Stomach (tissue), 9 donors: ENCODE data around the gene DNM1. TPM values are rescaled to one million over a fixed set of nuclear protein-coding genes. Genes with fewer than 3 reads are reported as not detected.

Source experiments
- DNase-seq, 2 donors: peaks; one replicate each; pipeline versions ENCODE4 v3.0.0 to v3.0.0-alpha.2; 2013 to 2019
- H3K27ac ChIP-seq, 5 donors: fragments of 200-600 bp in 4 of 5; sonication (generic) in 4 of 5; one replicate each; pipeline ENCODE4 v1.5.1; 2013 to 2019; ENCODE audit warnings: mild to moderate bottlenecking in 1 of 5, moderate library complexity in 1 of 5
- H3K27me3 ChIP-seq, 3 donors: fragments of 200-600 bp; sonication (generic); one replicate each; pipeline ENCODE4 v1.5.1; 2017 to 2019; ENCODE audit warnings: mixed run types in 1 of 3
- H3K36me3 ChIP-seq, 4 donors: fragments of 200-600 bp; sonication (generic); 1 replicate in 3 of 4; 2 replicates in 1 of 4; pipeline ENCODE4 v1.5.1; 2016 to 2019
- H3K4me1 ChIP-seq, 4 donors: fragments of 200-600 bp; sonication (generic); one replicate each; pipeline ENCODE4 v1.5.1; 2016 to 2019
- H3K4me3 ChIP-seq, 4 donors: fragments of 200-600 bp; sonication (generic) in 3 of 4; one replicate each; pipeline ENCODE4 v1.5.1; 2016 to 2019; ENCODE audit warnings: mild to moderate bottlenecking in 1 of 4
- H3K9me3 ChIP-seq, 4 donors: fragments of 200-600 bp; sonication (generic); one replicate each; pipeline ENCODE4 v1.5.1; 2016 to 2019
- CTCF ChIP-seq, 7 experiments: fragments of 450-650 bp in 4 of 7; fragments of 200-600 bp in 3 of 7; sonication (generic) in 3 of 7; IDR thresholded peaks; one replicate each; pipeline ENCODE4 v1.5.1; 2016 to 2019; ENCODE audit warnings: antibody characterized with exemption in 7 of 7, control low read depth in 2 of 7, mild to moderate bottlenecking in 1 of 7
- EP300 ChIP-seq: sonication (generic); formaldehyde crosslinking; IDR thresholded peaks from one replicate; pipeline ENCODE4 v1.6.1; 2017; ENCODE audit warnings: antibody characterized with exemption
- POLR2A ChIP-seq, 4 donors: fragments of 450-650 bp; IDR thresholded peaks; one replicate each; pipeline ENCODE4 v1.6.1; 2016; ENCODE audit warnings: antibody characterized with exemption in 4 of 4, control low read depth in 2 of 4, mild to moderate bottlenecking in 1 of 4, moderate library complexity in 1 of 4
- POLR2AphosphoS5 ChIP-seq, 3 donors: sonication (generic); formaldehyde crosslinking; IDR thresholded peaks; one replicate each; pipeline ENCODE4 v1.6.1; 2016; ENCODE audit warnings: antibody characterized with exemption in 3 of 3
- WGBS, 5 donors: extraction: QIAGEN DNeasy Blood & Tissue Kit in 3 of 5; methylation state at CpG; one replicate each; pipeline versions ENCODE4 v1.1.5 to v1.1.7; 2013 to 2018; 5-methylcytosine and 5-hydroxymethylcytosine counted together
- intact Hi-C: fragments of 100-400 bp; cut with DNase I; formaldehyde crosslinking; loops from one replicate; pipeline ENCODE4 v1.15.1; 2023; ENCODE audit warnings: low total_unique reads
- polyA plus RNA-seq, 3 donors: library from polyadenylated mRNA; stranded (reverse); fragments of 200-250 nt; gene quantifications; one replicate each; pipeline ENCODE4 v1.2.3, GENCODE V29; 2013
- total RNA-seq, 5 donors: library from RNA; depleted of rRNA; stranded (reverse); fragments of >200 nt; gene quantifications; one replicate each; pipeline versions ENCODE4 v1.1.0 to v1.2.3, GENCODE V29; 2014 to 2016
- donor health status: healthy with polysubstance abuse.
- donor health status: Bipolar disorder and iron deficiency.
- donor health status: healthy.

DNM1 gene
- total and polyA plus RNA-seq, 8 donors = 2.3 to 60.8 (median 20.8) TPM

GRCh38 chr9:128185979-128186965 is 16.9 kb upstream of the DNM1 start:
- Histone ChIP-seq H3K36me3 (peaks cover 20 to 70% (median 67%) of the 10 kb centered on the region in 4 donors), H3K4me1 (peaks cover 10 to 19% (median 14%) of the 10 kb centered on the region in 4 donors), H3K9me3 (no peaks in the 10 kb centered on the region), H3K27ac (no peak overlapping the region), H3K4me3 (no peak overlapping the region), H3K27me3 (no peaks in the 10 kb centered on the region)
- no peak for DNase-seq
- intact Hi-C loops = no loop called here
- no peak for TF ChIP-seq EP300
- TF ChIP-seq CTCF (IDR thresholded peaks at IDR 0.05) = no peak
- no peak for TF ChIP-seq POLR2A (IDR thresholded peaks at IDR 0.05)
- no peak for TF ChIP-seq POLR2AphosphoS5 (IDR thresholded peaks at IDR 0.05)
- WGBS, 5 donors = 90 to 99% (median 94%) methylated on average over 11 of the region's 11 CpGs

DNA sequence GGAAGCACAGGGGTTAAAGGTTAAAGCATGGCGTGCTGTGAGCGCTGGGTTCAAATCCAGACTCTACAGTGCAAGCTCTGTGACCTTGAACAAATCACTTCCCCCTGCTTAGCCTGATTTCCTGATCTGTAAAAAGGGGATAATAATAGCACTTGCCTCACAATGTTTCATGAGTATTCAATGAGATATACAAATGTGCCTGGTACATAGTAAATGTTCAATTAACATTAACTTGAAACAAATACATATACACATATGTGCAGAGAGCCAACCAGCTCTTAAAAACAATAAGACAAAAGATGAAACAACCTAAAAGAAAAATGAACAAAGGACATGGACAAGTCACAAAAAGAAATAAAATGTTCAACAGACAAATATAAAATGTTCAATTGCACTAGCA is 15.8 kb upstream of the DNM1 start:
- Histone ChIP-seq H3K4me1 (peaks cover 10 to 25% (median 20%) of the 10 kb centered on the region in 4 donors), H3K27me3 (no peaks in the 10 kb centered on the region), H3K36me3 (peaks cover 20 to 68% (median 66%) of the 10 kb centered on the region in 4 donors), H3K4me3 (no peak overlapping the region), H3K27ac (no peak overlapping the region), H3K9me3 (no peaks in the 10 kb centered on the region)
- no peak for DNase-seq
- intact Hi-C loops = no loop called here
- no peak for TF ChIP-seq POLR2A (IDR thresholded peaks at IDR 0.05)
- TF ChIP-seq EP300 = no peak
- no peak for TF ChIP-seq POLR2AphosphoS5 (IDR thresholded peaks at IDR 0.05)
- TF ChIP-seq CTCF (IDR thresholded peaks at IDR 0.05) = no peak
- 93 to 100% (median 96%) methylated on average over 2 of the region's 2 CpGs for WGBS, 5 donors

DNA sequence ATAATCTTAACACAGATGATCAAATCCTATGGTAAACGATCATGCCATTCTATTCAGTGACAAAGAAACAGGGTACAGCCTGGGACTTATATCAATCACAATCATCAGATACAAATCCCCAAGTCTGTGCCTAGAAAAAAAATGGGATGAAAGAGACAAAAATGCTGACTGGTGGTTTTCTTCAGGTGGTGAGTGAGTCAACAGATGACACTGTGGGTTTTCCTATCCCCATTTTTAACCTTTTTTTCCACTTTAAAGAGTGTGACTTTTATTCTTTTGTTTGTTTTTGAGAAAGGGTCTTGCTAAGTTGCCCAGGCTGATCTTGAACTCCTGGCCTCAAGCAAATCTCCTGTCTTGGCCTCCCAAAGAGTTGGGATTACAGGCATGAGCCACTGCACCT is 15.0 kb upstream of the DNM1 start:
- no peaks in the 10 kb centered on the region for H3K27me3 ChIP-seq
- peaks cover 19 to 34% (median 28%) of the 10 kb centered on the region in 4 donors for H3K4me1 ChIP-seq
- H3K36me3 ChIP-seq = peaks cover 17 to 60% (median 58%) of the 10 kb centered on the region in 4 donors
- no peaks in the 10 kb centered on the region for H3K9me3 ChIP-seq
- 50 to 67% (median 59%) methylated on average over 1 of the region's 1 CpG for WGBS, 5 donors
- no peak overlapping the region for H3K27ac ChIP-seq
- no peak for DNase-seq
- TF ChIP-seq POLR2AphosphoS5 (IDR thresholded peaks at IDR 0.05) (no peak), EP300 (no peak)
- no peak overlapping the region for H3K4me3 ChIP-seq
- intact Hi-C loops = no loop called here

GRCh38 chr9:128190013-128190412 is 13.2 kb upstream of the DNM1 start:
- peak overlapping the region in 2 of 4 donors; percentile 66 to 76 for H3K4me3 ChIP-seq
- TF ChIP-seq CTCF (IDR thresholded peaks at IDR 0.05) (no peak), EP300 (no peak), POLR2AphosphoS5 (IDR thresholded peaks at IDR 0.05) (no peak), POLR2A (IDR thresholded peaks at IDR 0.05) (no peak)
- no peak overlapping the region for H3K27ac ChIP-seq
- no peak for DNase-seq
- H3K36me3 ChIP-seq = peaks cover 9 to 43% (median 40%) of the 10 kb centered on the region in 4 donors
- intact Hi-C loops = no loop called here
- no peaks in the 10 kb centered on the region for H3K27me3 ChIP-seq
- peaks cover 20 to 40% (median 30%) of the 10 kb centered on the region in 4 donors for H3K4me1 ChIP-seq
- WGBS, 5 donors = 75 to 87% (median 80%) methylated on average over 2 of the region's 2 CpGs
- H3K9me3 ChIP-seq = no peaks in the 10 kb centered on the region
